ENCODE results near the gene RAB3IP. TPM values are rescaled to one million over a fixed set of nuclear protein-coding genes. Genes with fewer than 3 reads are reported as not detected.

RAB3IP gene
- total RNA-seq, 1 experiment from 2014 or later, result 39.4 TPM

DNA sequence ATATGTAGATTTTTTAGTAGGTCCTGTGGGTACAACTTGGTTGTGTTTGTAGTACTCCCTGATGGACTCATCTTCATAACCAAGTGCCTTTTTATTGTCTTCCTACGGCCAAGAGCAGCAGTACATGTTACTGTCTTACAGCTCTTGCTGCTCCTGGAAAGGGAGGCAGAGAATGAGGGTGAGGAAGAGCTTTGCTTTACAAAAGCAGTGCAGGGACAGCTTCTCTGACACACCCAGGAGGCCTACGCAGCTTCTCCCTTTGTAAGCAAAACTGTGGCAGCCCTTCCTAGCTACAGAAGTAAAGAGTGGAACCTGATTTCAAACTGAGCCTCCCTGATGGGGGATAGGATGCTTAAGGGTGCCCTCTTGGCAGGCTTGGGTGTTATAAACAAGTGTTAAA is 104.9 kb downstream of the RAB3IP start:
- H3K4me1 ChIP-seq (ENCODE audit: insufficient read depth, low read length, poor library complexity, severe bottlenecking), result no peaks in the 10 kb centered on the region
- no peak for DNase-seq (ENCODE audit: low spot score)
- H3K36me3 ChIP-seq (ENCODE audit: insufficient read depth, low read length, poor library complexity, severe bottlenecking), result no peaks in the 10 kb centered on the region
- no peak overlapping the region for H3K27ac ChIP-seq (ENCODE audit: low read depth, low read length, poor library complexity, severe bottlenecking)
- TF ChIP-seq, protein P1, sequence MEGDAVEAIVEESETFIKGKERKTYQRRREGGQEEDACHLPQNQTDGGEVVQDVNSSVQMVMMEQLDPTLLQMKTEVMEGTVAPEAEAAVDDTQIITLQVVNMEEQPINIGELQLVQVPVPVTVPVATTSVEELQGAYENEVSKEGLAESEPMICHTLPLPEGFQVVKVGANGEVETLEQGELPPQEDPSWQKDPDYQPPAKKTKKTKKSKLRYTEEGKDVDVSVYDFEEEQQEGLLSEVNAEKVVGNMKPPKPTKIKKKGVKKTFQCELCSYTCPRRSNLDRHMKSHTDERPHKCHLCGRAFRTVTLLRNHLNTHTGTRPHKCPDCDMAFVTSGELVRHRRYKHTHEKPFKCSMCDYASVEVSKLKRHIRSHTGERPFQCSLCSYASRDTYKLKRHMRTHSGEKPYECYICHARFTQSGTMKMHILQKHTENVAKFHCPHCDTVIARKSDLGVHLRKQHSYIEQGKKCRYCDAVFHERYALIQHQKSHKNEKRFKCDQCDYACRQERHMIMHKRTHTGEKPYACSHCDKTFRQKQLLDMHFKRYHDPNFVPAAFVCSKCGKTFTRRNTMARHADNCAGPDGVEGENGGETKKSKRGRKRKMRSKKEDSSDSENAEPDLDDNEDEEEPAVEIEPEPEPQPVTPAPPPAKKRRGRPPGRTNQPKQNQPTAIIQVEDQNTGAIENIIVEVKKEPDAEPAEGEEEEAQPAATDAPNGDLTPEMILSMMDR (conservative IDR thresholded peaks at IDR 0.05; ENCODE audit: low read depth, low read length), result no peak
- no peak for TF ChIP-seq EZH2 (IDR thresholded peaks at IDR 0.05; ENCODE audit: borderline replicate concordance, low read depth, low read length, poor library complexity, severe bottlenecking)
- H3K4me3 ChIP-seq (ENCODE audit: low read depth, low read length, poor library complexity, severe bottlenecking), result no peak overlapping the region
- ChIA-PET CTCF (no interaction called here), POLR2A (ENCODE audit: low non-redundant PET) (no interaction called here)
- no peaks in the 10 kb centered on the region for H3K27me3 ChIP-seq (replicated peaks; ENCODE audit: insufficient read depth, low read depth, low read length, poor library complexity)
- no TSS peak for BruUV-seq (replicated peaks)
- intact Hi-C loops (cut with micrococcal nuclease; ENCODE audit: unreplicated experiment), result no loop called here
- no peaks in the 10 kb centered on the region for H3K9me3 ChIP-seq (ENCODE audit: low read depth, low read length, poor library complexity, severe bottlenecking)

DNA sequence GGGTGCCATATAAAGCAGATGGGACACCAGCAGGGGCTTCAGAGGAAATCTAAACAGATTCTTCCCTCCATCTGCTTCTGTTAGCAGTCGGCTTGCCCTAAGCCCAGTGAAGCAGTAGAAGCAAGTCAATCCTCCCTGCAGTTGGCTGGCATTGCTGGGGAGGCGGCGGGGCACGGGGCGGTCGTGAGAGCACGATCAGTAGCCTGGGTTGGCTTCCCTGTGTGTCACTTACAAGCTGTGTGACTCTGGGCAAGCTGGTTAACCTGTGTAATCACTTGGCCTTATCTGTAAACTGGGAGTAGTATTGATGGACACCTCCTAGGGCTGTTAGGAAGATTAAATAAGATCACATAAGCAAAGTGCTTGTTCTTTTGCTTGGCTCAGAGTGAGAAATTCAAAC is 105.8 kb downstream of the RAB3IP start:
- no peak overlapping the region for H3K27ac ChIP-seq (ENCODE audit: low read depth, low read length, poor library complexity, severe bottlenecking)
- no peak for DNase-seq (ENCODE audit: low spot score)
- no peaks in the 10 kb centered on the region for H3K4me1 ChIP-seq (ENCODE audit: insufficient read depth, low read length, poor library complexity, severe bottlenecking)
- no TSS peak for BruUV-seq (replicated peaks)
- no peaks in the 10 kb centered on the region for H3K9me3 ChIP-seq (ENCODE audit: low read depth, low read length, poor library complexity, severe bottlenecking)
- H3K36me3 ChIP-seq (ENCODE audit: insufficient read depth, low read length, poor library complexity, severe bottlenecking), result no peaks in the 10 kb centered on the region
- intact Hi-C loops (cut with micrococcal nuclease; ENCODE audit: unreplicated experiment), result no loop called here
- CTCF ChIA-PET, result no interaction called here
- TF ChIP-seq EZH2 (IDR thresholded peaks at IDR 0.05; ENCODE audit: borderline replicate concordance, low read depth, low read length, poor library complexity, severe bottlenecking), result no peak
- TF ChIP-seq, protein P1 (conservative IDR thresholded peaks at IDR 0.05; ENCODE audit: low read depth, low read length), result no peak
- no peak overlapping the region for H3K4me3 ChIP-seq (ENCODE audit: low read depth, low read length, poor library complexity, severe bottlenecking)
- H3K27me3 ChIP-seq (replicated peaks; ENCODE audit: insufficient read depth, low read depth, low read length, poor library complexity), result no peaks in the 10 kb centered on the region
- POLR2A ChIA-PET (ENCODE audit: low non-redundant PET), result no interaction called here

DNA sequence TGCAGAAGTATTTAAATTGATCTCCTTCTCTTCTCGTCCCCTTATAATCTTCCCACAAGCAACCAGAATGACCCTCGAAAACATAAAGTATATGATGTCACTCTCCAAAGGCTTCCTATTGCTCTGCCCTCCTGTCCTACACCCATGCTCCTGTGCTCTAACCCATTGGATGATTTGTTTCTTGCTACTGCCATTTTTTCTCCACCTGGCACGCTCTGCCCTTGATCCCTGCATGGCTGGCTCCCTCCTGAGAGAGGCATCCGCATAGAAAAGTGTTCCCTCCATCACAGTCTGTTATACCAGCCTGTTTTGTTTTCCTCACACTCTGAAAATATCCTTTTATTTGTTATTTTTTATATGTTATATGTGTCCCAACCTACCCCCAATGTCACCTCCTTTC is 106.2 kb downstream of the RAB3IP start:
- H3K4me3 ChIP-seq (ENCODE audit: low read depth, low read length, poor library complexity, severe bottlenecking), result no peak overlapping the region
- TF ChIP-seq, protein P1 (conservative IDR thresholded peaks at IDR 0.05; ENCODE audit: low read depth, low read length), result no peak
- no peak for TF ChIP-seq EZH2 (IDR thresholded peaks at IDR 0.05; ENCODE audit: borderline replicate concordance, low read depth, low read length, poor library complexity, severe bottlenecking)
- H3K4me1 ChIP-seq (ENCODE audit: insufficient read depth, low read length, poor library complexity, severe bottlenecking), result no peaks in the 10 kb centered on the region
- intact Hi-C loops (cut with micrococcal nuclease; ENCODE audit: unreplicated experiment), result no loop called here
- no peaks in the 10 kb centered on the region for H3K36me3 ChIP-seq (ENCODE audit: insufficient read depth, low read length, poor library complexity, severe bottlenecking)
- ChIA-PET CTCF (no interaction called here), POLR2A (ENCODE audit: low non-redundant PET) (no interaction called here)
- no peaks in the 10 kb centered on the region for H3K27me3 ChIP-seq (replicated peaks; ENCODE audit: insufficient read depth, low read depth, low read length, poor library complexity)
- H3K27ac ChIP-seq (ENCODE audit: low read depth, low read length, poor library complexity, severe bottlenecking), result no peak overlapping the region
- no TSS peak for BruUV-seq (replicated peaks)
- H3K9me3 ChIP-seq (ENCODE audit: low read depth, low read length, poor library complexity, severe bottlenecking), result no peaks in the 10 kb centered on the region
- no peak for DNase-seq (ENCODE audit: low spot score)
